Thymus (tissue), 11 donors: ENCODE results near the gene NKX6-2. TPM values are rescaled to one million over a fixed set of nuclear protein-coding genes. Genes with fewer than 3 reads are reported as not detected.
"Not testable (repeated sequence)": the region's sequence is repeated elsewhere in the genome, so short reads cannot be mapped to it uniquely, and the experiment has no call there.

Source experiments
- DNase-seq, 9 donors: peaks; one replicate each; pipeline ENCODE4 v3.0.0-alpha.2; 2013; ENCODE audit warnings: low spot score in 9 of 9, low read depth in 6 of 9, missing footprints in 1 of 9
- H3K27ac ChIP-seq, 2 donors: one replicate each; pipeline ENCODE4 v1.5.1; 2013; ENCODE audit warnings: control low read depth in 1 of 2, low read depth in 1 of 2, low read length in 1 of 2, mild to moderate bottlenecking in 1 of 2, moderate library complexity in 1 of 2
- H3K27me3 ChIP-seq, 2 donors: one replicate each; pipeline ENCODE4 v1.5.1; 2013; ENCODE audit warnings: low read length in 1 of 2; ENCODE audit not compliant: control insufficient read depth in 2 of 2, insufficient read depth in 1 of 2
- H3K36me3 ChIP-seq, 2 donors: one replicate each; pipeline ENCODE4 v1.5.1; 2013; ENCODE audit warnings: low read length in 1 of 2, mild to moderate bottlenecking in 1 of 2, moderate library complexity in 1 of 2; ENCODE audit not compliant: control insufficient read depth in 2 of 2, insufficient read depth in 2 of 2
- H3K4me1 ChIP-seq, 2 donors: one replicate each; pipeline ENCODE4 v1.5.1; 2013; ENCODE audit warnings: low read length in 2 of 2; ENCODE audit not compliant: control insufficient read depth in 2 of 2, insufficient read depth in 2 of 2
- H3K4me3 ChIP-seq, 2 donors: one replicate each; pipeline ENCODE4 v1.5.1; 2013; ENCODE audit warnings: low read length in 2 of 2, control low read depth in 1 of 2, mild to moderate bottlenecking in 1 of 2
- H3K9me3 ChIP-seq, 2 donors: one replicate each; pipeline ENCODE4 v1.5.1; 2013; ENCODE audit warnings: low read length in 1 of 2, mild to moderate bottlenecking in 1 of 2; ENCODE audit not compliant: control insufficient read depth in 2 of 2, insufficient read depth in 1 of 2
- WGBS: extraction: QIAGEN DNeasy Blood & Tissue Kit; methylation state at CpG from one replicate; pipeline ENCODE4 v1.1.7; 2013; 5-methylcytosine and 5-hydroxymethylcytosine counted together
- polyA plus RNA-seq: library from polyadenylated mRNA; stranded (reverse); fragments of 200-250 nt; gene quantifications from one replicate; pipeline ENCODE4 v1.2.3, GENCODE V29; 2013
- total RNA-seq: library from RNA; stranded (reverse); fragments of 120-200 nt; gene quantifications from one replicate; pipeline ENCODE4 v1.2.4, GENCODE V29; 2013
- donor health status: healthy.

NKX6-2 gene
- total and polyA plus RNA-seq, 2 donors = 0.09 to 0.16 TPM

DNA sequence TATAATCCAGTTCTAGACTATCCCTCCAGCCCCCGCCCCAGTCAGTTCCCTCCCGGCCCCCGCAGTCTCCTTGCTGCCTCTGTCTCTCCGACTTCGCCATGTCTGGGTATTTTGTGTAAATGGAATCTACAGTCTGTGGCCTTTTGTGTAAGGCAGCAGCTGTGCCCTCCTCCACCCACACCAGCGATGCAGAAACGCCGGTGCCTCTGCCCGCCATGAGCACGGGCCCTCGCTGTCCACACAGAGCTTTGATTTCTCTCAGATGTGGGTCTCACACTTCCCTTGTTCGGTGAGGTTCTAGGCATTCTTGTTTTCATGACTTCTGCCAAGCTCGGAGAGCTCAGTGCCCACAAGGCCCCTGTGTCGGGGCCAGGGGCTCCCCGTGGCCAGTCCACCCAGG, 37.8 kb downstream of the NKX6-2 start:
- Histone ChIP-seq H3K9me3 (no peaks in the 10 kb centered on the region), H3K27me3 (no peaks in the 10 kb centered on the region), H3K4me1 (no peaks in the 10 kb centered on the region), H3K36me3 (peaks cover 3 to 6% of the 10 kb centered on the region in 2 donors), H3K27ac (no peak overlapping the region), H3K4me3 (no peak overlapping the region)
- no peak for DNase-seq
- WGBS = 96% methylated on average over 15 of the region's 15 CpGs

DNA sequence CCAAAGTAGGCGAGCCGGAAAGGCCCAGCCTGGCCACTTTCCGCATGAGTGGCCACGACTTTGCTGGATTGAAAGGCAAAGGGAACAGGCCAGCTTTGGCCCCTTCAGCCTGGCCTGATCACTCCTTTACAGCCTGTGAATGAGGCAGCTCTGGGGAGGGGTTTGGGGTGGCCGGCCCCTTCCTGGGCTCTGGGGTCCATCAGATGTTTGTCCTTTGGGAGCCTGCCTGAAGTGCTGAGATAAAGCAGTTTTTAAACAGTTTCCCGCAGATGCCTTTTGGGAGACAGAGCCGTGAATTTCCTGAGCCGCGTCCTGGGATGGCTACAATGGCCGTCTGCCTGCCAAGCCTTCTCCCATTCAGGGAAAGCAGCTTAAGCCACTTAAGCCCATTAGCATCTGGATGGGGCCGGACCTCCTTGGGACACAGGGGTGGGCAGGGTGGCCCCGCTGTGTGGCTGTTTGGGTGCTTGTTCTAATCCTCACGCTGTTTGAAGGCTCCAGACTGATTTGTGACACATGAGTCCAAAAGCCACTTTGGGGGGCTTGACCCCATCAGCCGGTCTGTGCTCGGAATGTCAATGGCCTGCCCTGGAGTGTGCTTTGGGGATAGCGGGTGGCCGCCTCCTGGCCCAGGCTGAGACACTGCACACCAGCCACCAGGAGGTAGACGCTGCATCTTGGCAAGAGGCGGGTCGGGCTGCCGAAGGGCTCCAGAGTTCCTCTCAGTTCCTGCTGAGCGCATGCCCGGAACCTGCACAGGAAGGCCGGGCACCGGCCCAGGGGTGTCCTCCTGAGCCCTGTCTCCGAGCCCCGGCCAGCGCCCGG, 38.9 kb downstream of the NKX6-2 start:
- Histone ChIP-seq H3K4me3 (no peak overlapping the region), H3K36me3 (peaks cover 3% of the 10 kb centered on the region in 2 donors), H3K9me3 (no peaks in the 10 kb centered on the region), H3K27ac (no peak overlapping the region), H3K4me1 (no peaks in the 10 kb centered on the region), H3K27me3 (no peaks in the 10 kb centered on the region)
- DNase-seq = no peak
- WGBS = 95% methylated on average over 29 of the region's 29 CpGs

- Histone ChIP-seq H3K4me1 (no peaks in the 10 kb centered on the region), H3K4me3 (no peak overlapping the region), H3K27ac (no peak overlapping the region), H3K27me3 (no peaks in the 10 kb centered on the region), H3K9me3 (no peaks in the 10 kb centered on the region), H3K36me3 (peaks cover 3% of the 10 kb centered on the region in 2 donors)
- WGBS = 97% methylated on average over 14 of the region's 14 CpGs
- DNase-seq = no peak
These were observed 39.6 kb downstream of the NKX6-2 start for GRCh38 chr10:132746386-132746785.

DNA sequence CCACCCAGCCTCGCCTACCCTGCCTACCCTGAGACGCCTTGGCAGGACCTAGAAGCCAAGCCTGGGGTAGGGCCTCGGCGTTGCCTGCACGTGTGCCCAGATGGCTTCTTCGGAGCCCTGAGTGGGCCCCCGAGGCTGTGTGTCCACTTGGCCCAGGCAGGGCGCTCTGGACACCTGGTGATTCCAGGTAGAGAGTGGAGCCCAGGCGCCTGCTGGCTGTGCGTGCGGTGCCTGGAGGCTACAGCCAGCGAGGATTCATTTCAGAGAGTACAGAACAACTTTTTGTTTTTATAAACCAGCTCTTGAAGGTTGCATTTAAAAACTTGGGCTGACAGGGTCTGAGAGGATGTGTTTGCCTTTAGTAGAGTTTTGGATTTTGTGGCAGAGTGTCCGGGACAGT, 40.0 kb downstream of the NKX6-2 start:
- Histone ChIP-seq H3K9me3 (no peaks in the 10 kb centered on the region), H3K4me1 (no peaks in the 10 kb centered on the region), H3K4me3 (no peak overlapping the region), H3K36me3 (peaks cover 3% of the 10 kb centered on the region in 2 donors), H3K27me3 (no peaks in the 10 kb centered on the region), H3K27ac (no peak overlapping the region)
- 98% methylated on average over 13 of the region's 13 CpGs for WGBS
- no peak for DNase-seq

GRCh38 chr10:132745511-132745910, 40.4 kb downstream of the NKX6-2 start:
- no peaks in the 10 kb centered on the region for H3K27me3 ChIP-seq
- no peaks in the 10 kb centered on the region for H3K4me1 ChIP-seq
- no peak for DNase-seq
- no peaks in the 10 kb centered on the region for H3K9me3 ChIP-seq
- 97% methylated on average over 17 of the region's 17 CpGs for WGBS
- no peak overlapping the region for H3K27ac ChIP-seq
- peaks cover 3% of the 10 kb centered on the region in 2 donors for H3K36me3 ChIP-seq
- no peak overlapping the region for H3K4me3 ChIP-seq

GRCh38 chr10:132744839-132745238, 41.1 kb downstream of the NKX6-2 start:
- H3K36me3 ChIP-seq = peaks cover 2 to 3% of the 10 kb centered on the region in 2 donors
- 96% methylated on average over 19 of the region's 19 CpGs for WGBS

GRCh38 chr10:132743925-132744490, 41.9 kb downstream of the NKX6-2 start:
- 97% methylated on average over 18 of the region's 18 CpGs for WGBS
- no peak overlapping the region for H3K4me3 ChIP-seq
- H3K27me3 ChIP-seq = no peaks in the 10 kb centered on the region
- no peak overlapping the region for H3K27ac ChIP-seq
- H3K9me3 ChIP-seq = no peaks in the 10 kb centered on the region
- no peak for DNase-seq
- peaks cover 0 to 3% of the 10 kb centered on the region in 2 donors for H3K36me3 ChIP-seq
- no peaks in the 10 kb centered on the region for H3K4me1 ChIP-seq

More at GRCh38 chr10:132744839-132745238, 41.1 kb downstream of the NKX6-2 start:
- no peak for DNase-seq
- Histone ChIP-seq H3K9me3 (no peaks in the 10 kb centered on the region), H3K27ac (no peak overlapping the region), H3K27me3 (no peaks in the 10 kb centered on the region), H3K4me1 (no peaks in the 10 kb centered on the region), H3K4me3 (no peak overlapping the region)

DNA sequence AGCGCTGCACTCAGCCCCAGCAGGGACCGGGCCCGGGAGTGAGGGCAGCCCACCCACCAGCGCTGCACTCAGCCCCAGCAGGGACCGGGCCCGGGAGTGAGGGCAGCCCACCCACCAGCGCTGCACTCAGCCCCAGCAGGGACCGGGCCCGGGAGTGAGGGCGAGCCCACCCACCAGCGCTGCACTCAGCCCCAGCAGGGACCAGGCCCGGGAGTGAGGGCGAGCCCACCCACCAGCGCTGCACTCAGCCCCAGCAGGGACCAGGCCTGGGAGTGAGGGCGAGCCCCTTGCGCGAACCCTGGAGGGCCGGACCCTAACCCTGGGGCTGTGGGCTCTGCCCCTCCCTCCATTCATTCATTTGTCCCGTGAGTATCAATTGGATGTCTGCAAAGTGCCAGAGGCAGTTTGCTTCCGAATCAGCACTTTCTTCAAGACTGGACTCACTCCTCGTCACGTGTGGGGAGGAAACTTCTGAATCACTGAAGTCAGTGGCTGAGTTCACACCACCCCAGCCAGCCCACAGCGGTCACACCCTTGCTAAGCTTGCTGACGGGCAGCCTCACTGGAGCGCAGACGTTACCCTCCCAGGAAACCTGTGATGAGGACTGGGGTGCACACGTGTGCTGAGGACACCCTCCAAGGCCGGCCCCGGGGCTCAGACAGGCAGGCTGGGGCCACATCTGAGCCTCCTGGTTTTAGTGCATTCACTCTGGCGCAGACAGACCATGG, 42.6 kb downstream of the NKX6-2 start:
- WGBS = 96% methylated on average over 30 of the region's 30 CpGs
- H3K36me3 ChIP-seq, H3K4me3 ChIP-seq, H3K9me3 ChIP-seq, DNase-seq, H3K27ac ChIP-seq, H3K27me3 ChIP-seq, H3K4me1 ChIP-seq: not testable (repeated sequence)

DNA sequence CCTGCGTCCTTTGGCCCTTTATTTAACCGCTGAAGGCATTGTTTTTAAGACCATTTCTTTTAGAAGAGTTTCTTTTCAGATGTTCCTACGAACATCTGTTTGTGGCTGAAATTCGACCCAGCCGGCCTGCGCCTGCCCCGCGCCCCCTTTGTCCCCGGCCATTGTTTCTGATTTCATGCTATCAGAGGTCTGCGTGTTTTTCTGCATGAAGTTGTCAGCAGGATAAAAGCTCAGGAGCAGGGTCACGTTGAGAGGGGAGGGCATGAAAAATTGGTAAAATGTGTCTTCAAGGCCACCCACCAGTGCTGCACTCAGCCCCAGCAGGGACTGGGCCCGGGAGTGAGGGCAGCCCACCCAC, 43.1 kb downstream of the NKX6-2 start:
- no peaks in the 10 kb centered on the region for H3K4me1 ChIP-seq
- peaks cover 0 to 3% of the 10 kb centered on the region in 2 donors for H3K36me3 ChIP-seq
- WGBS = 98% methylated on average over 12 of the region's 12 CpGs
- no peak for DNase-seq
- H3K9me3 ChIP-seq = no peaks in the 10 kb centered on the region
- no peak overlapping the region for H3K4me3 ChIP-seq
- no peak overlapping the region for H3K27ac ChIP-seq
- no peaks in the 10 kb centered on the region for H3K27me3 ChIP-seq
